ENCODE data around the gene SLC7A4. TPM values are rescaled to one million over a fixed set of nuclear protein-coding genes. Genes with fewer than 3 reads are reported as not detected.
"Not testable (repeated sequence)": the region's sequence is repeated elsewhere in the genome, so short reads cannot be mapped to it uniquely, and the experiment has no call there.

SLC7A4 gene
- total RNA-seq, 1 donor from 2014 or later = 0.89 TPM

GRCh38 chr22:21067075-21067900 lies 34.9 kb upstream of the SLC7A4 start:
- DNase-seq (ENCODE audit: low spot score) (no peak), ATAC-seq (no peak)
- intact Hi-C loops (cut with DNase I) = no loop called here

- intact Hi-C loops (cut with DNase I) = no loop called here
- DNase-seq (ENCODE audit: low spot score) (no peak), ATAC-seq (no peak)
Observed at GRCh38 chr22:21064917-21065864, 32.8 kb upstream of the SLC7A4 start.

GRCh38 chr22:21064425-21064824 lies 32.1 kb upstream of the SLC7A4 start:
- DNase-seq (ENCODE audit: low spot score) = not testable (repeated sequence)

GRCh38 chr22:21061660-21062321 lies 29.4 kb upstream of the SLC7A4 start:
- intact Hi-C loops (cut with DNase I); ATAC-seq; DNase-seq (ENCODE audit: low spot score): not testable (repeated sequence)

More at GRCh38 chr22:21064425-21064824, 32.1 kb upstream of the SLC7A4 start:
- ATAC-seq; intact Hi-C loops (cut with DNase I): not testable (repeated sequence)

GRCh38 chr22:21060363-21060762 lies 28.0 kb upstream of the SLC7A4 start:
- ATAC-seq; DNase-seq (ENCODE audit: low spot score); intact Hi-C loops (cut with DNase I): not testable (repeated sequence)

GRCh38 chr22:21055880-21056319 lies 23.5 kb upstream of the SLC7A4 start:
- intact Hi-C loops (cut with DNase I) = no loop called here
- DNase-seq (ENCODE audit: low spot score) (no peak), ATAC-seq (no peak)

- intact Hi-C loops (cut with DNase I) = no loop called here
- ATAC-seq (no peak), DNase-seq (ENCODE audit: low spot score) (no peak)
Observed at GRCh38 chr22:21055564-21055834, 23.1 kb upstream of the SLC7A4 start.

GRCh38 chr22:21054714-21055563 lies 22.6 kb upstream of the SLC7A4 start:
- ATAC-seq (no peak), DNase-seq (ENCODE audit: low spot score) (no peak)
- intact Hi-C loops (cut with DNase I) = no loop called here

GRCh38 chr22:21054046-21054713 lies 21.8 kb upstream of the SLC7A4 start:
- intact Hi-C loops (cut with DNase I) = no loop called here

GRCh38 chr22:21052715-21053459 lies 20.5 kb upstream of the SLC7A4 start:
- no peak for DNase-seq (ENCODE audit: low spot score)
- intact Hi-C loops (cut with DNase I) = no loop called here
- no peak for ATAC-seq

More at GRCh38 chr22:21054046-21054713, 21.8 kb upstream of the SLC7A4 start:
- ATAC-seq (no peak), DNase-seq (ENCODE audit: low spot score) (no peak)

GRCh38 chr22:21051831-21052400 lies 19.6 kb upstream of the SLC7A4 start:
- DNase-seq (ENCODE audit: low spot score) = no peak
- no peak for ATAC-seq
- intact Hi-C loops (cut with DNase I) = no loop called here

- intact Hi-C loops (cut with DNase I) = no loop called here
- no peak for DNase-seq (ENCODE audit: low spot score)
- ATAC-seq = no peak
Observed at GRCh38 chr22:21051145-21051830, 18.9 kb upstream of the SLC7A4 start.

GRCh38 chr22:21048965-21049364 lies 16.6 kb upstream of the SLC7A4 start:
- DNase-seq (ENCODE audit: low spot score); intact Hi-C loops (cut with DNase I); ATAC-seq: not testable (repeated sequence)

GRCh38 chr22:21048448-21048847 lies 16.1 kb upstream of the SLC7A4 start:
- ATAC-seq; DNase-seq (ENCODE audit: low spot score); intact Hi-C loops (cut with DNase I): not testable (repeated sequence)

GRCh38 chr22:21047730-21048129 lies 15.4 kb upstream of the SLC7A4 start:
- DNase-seq (ENCODE audit: low spot score) (no peak), ATAC-seq (no peak)
- intact Hi-C loops (cut with DNase I) = no loop called here

GRCh38 chr22:21047035-21047661 lies 14.8 kb upstream of the SLC7A4 start:
- DNase-seq (ENCODE audit: low spot score) (no peak), ATAC-seq (no peak)
- intact Hi-C loops (cut with DNase I) = no loop called here

All from sciatic nerve (tissue), 2 donors.